Retinal pigment epithelial cell (primary cell): ENCODE measurements around the gene GTSF1L.

Experiments used
- DNase-seq: peaks from one replicate; pipeline ENCODE4 v3.0.0-alpha.2; 2010; ENCODE audit warnings: low read depth
- H3K4me3 ChIP-seq: 2 replicates; pipeline ENCODE4 v1.5.1; 2011; ENCODE audit warnings: mild to moderate bottlenecking, low read length, control low read depth, moderate library complexity
- CTCF ChIP-seq: conservative IDR thresholded peaks from 2 replicates; pipeline ENCODE4 v1.5.1; 2011; ENCODE audit warnings: low read depth, low read length, control low read depth, inconsistent platforms

The GTSF1L gene

GRCh38 chr20:43752561-43753301, 25.9 kb upstream of the GTSF1L start:
- no peak for DNase-seq
- no peak for TF ChIP-seq CTCF
- H3K4me3 ChIP-seq = no peak overlapping the region

GRCh38 chr20:43752051-43752360, 25.2 kb upstream of the GTSF1L start:
- no peak overlapping the region for H3K4me3 ChIP-seq
- DNase-seq = no peak
- no peak for TF ChIP-seq CTCF

GRCh38 chr20:43751167-43752050, 24.6 kb upstream of the GTSF1L start:
- no peak for TF ChIP-seq CTCF
- no peak overlapping the region for H3K4me3 ChIP-seq
- DNase-seq = no peak

- no peak for TF ChIP-seq CTCF
- no peak for DNase-seq
- no peak overlapping the region for H3K4me3 ChIP-seq
Observed at GRCh38 chr20:43750774-43751166, 24.0 kb upstream of the GTSF1L start.

- DNase-seq = no peak
- peak; percentile 97 for TF ChIP-seq CTCF
- H3K4me3 ChIP-seq = no peak overlapping the region
Observed at GRCh38 chr20:43749734-43750294, 23.0 kb upstream of the GTSF1L start.

GRCh38 chr20:43748274-43748673, 21.5 kb upstream of the GTSF1L start:
- H3K4me3 ChIP-seq = no peak overlapping the region
- no peak for TF ChIP-seq CTCF
- DNase-seq = no peak
